Inflammatory macrophage (primary cell): ENCODE measurements around the gene CEP70.

Source experiments
- DNase-seq, 2 donors: peaks; one replicate each; pipeline ENCODE4 v3.0.0-alpha.2; 2020 to 2022

The CEP70 gene

DNA sequence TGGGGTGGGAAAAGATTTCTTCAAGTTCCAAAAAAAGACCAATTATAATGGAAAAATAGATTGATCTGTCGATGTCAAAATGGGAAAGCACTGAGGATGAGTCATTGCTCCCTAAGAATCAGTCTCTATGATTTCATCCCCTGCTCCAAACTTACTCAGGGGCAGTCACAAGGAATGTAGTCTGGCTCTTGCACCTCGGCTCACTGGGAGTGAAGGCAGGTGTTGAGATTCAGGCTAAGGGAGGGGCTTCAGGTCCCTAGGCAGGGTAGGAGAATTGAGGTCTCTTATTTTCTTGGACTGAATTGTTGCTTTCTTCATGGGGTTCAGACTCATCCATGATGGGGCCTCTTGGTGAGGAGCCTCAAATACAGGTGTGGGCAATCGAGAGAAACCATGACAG is 145.4 kb downstream of the CEP70 start:
- DNase-seq: no peak

DNA sequence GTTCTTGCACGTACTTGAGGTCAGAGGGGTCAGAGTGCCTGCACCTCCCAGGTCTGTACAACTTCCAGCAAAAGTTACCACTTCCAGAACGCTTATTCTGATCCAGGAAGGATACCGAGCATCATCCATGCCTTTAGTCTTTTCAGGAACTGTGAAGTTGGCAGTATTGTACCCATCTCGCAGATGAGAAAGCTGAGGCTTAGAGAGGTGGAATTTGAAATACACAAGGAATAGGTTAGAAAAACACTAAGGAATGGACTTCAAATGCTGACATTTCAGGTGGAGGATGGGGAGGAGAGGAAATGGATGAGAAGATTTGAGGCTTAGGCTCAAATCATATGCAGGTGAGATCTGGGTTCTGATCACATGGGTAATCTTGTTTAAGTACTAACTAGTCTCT is 148.4 kb downstream of the CEP70 start:
- no peak for DNase-seq

DNA sequence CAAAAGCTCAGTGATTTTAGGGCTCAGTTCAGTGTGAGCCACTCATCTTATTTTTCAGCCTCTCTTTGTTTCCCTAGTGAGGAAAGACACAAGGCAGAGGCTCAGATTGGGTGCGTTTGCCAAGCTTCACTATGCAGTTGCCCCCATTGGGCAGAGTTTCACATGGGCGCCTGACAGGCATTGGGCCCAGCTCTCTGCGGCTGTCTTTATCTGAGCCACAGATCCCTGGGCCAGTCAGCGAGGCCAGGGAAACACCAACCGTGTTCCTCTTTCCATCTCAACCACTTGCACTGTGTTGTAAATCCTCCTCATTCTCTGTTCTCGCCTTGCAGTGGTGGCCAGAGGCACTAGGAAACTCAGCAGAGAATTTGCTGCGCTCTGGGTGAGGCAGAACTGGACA is 148.8 kb downstream of the CEP70 start:
- DNase-seq: no peak
